ENCODE measurements around the gene UBE2G2.
A peak's percentile ranks its signal among the peaks of the same experiment; 100 is the strongest.

The UBE2G2 gene

DNA sequence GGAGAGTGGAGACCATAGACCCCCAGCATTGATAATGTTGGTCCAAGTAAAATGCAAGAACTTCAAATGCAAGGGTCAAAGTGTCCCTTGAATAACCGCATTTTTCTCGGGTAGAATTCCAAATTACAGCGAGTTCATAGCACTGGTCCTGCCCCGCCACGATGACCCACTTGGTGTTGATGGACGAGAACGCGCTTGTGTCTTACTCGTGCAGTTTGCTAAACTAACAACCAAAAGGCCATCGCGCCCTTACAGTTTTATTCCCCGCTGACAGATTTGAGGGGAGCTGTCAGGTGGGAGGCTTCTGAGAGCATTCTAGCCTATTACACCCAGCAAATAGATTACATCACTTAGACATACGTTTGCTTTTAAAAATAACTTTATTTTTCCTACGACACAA, 72.9 kb downstream of the UBE2G2 start:
- DNase-seq (no peak), ATAC-seq (no peak)
- H3K4me3 Mint-ChIP-seq = no peak overlapping the region
- H3K9me3 Mint-ChIP-seq = no peaks in the 10 kb centered on the region
- H3K4me1 Mint-ChIP-seq = peaks cover 7% of the 10 kb centered on the region
- no peak overlapping the region for H3K27ac Mint-ChIP-seq
- peaks cover 37% of the 10 kb centered on the region for H3K27me3 Mint-ChIP-seq

DNA sequence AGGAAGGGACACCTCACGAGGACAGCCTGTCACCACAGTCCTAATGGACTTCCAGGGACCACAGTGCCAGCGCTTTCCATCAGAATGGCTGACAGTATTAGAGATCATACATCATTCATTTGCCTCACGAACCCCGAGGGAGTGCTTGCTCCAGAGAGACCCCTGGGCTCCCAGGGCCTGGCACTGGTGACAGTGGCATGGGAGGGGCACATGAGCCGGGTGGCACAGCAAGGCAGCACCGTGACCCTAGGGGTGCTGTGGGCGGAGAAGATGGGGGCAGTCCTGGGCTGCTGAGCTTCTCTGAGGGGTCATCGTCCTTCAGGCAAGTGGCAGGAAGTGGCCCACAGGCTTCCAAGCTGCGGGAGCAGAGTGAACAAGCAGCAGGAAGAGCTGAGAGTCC, 73.9 kb downstream of the UBE2G2 start:
- peaks cover 46% of the 10 kb centered on the region for H3K27me3 Mint-ChIP-seq

DNA sequence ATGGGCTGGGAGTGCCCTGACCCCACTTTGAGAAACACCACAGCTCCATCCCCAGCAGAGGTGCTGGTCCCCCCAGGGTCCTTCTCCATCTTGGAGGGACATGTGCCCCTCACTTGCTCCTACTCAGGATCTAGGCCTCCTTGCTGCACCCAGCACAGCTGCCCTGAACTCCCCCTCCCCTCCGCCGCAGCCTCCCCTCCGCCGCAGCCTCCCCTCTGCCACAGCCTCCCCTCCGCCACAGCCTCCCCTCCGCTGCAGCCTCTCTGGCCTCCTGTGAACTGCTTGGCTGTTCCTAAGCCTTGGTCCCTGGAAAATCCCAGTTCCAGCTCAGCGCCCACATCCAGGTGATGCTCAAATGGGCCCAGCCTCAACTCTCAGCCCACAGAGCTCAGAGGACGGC, 74.3 kb downstream of the UBE2G2 start:
- Mint-ChIP-seq H3K27ac (peak overlapping the region in 1 of 2 donors; percentile 37), H3K27me3 (peaks cover 50% of the 10 kb centered on the region), H3K4me1 (peaks cover 17% of the 10 kb centered on the region), H3K4me3 (no peak overlapping the region), H3K9me3 (no peaks in the 10 kb centered on the region)
- ATAC-seq (no peak), DNase-seq (no peak)

More for the DNA sequence above, 73.9 kb downstream of the UBE2G2 start:
- no peak for ATAC-seq
- Mint-ChIP-seq H3K4me3 (no peak overlapping the region), H3K9me3 (no peaks in the 10 kb centered on the region), H3K27ac (peak overlapping the region in 1 of 2 donors; percentile 37), H3K4me1 (peaks cover 17% of the 10 kb centered on the region)
- no peak for DNase-seq

DNA sequence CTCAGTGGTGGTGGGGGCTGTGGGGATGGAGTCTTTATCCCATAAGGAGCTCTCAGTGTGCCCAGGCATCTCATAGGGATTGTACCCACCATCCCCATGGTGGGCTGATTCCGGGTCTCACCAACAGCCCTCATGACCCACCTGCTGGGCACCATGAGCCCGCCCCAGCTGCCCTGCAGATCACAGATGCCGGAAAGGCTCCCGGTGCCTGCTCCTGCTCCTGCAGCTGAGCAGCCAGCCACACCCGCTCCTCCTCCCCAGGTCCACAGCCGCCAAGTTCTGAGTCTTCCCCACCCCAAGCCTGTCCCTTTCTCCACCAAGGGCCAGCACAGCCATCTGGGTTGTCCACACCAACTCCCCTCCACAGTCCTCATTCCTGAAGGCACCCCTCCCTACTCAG, 74.8 kb downstream of the UBE2G2 start:
- Mint-ChIP-seq H3K9me3 (no peaks in the 10 kb centered on the region), H3K27ac (no peak overlapping the region), H3K27me3 (peaks cover 50% of the 10 kb centered on the region), H3K4me3 (no peak overlapping the region), H3K4me1 (peaks cover 17% of the 10 kb centered on the region)
- ATAC-seq (no peak), DNase-seq (no peak)

DNA sequence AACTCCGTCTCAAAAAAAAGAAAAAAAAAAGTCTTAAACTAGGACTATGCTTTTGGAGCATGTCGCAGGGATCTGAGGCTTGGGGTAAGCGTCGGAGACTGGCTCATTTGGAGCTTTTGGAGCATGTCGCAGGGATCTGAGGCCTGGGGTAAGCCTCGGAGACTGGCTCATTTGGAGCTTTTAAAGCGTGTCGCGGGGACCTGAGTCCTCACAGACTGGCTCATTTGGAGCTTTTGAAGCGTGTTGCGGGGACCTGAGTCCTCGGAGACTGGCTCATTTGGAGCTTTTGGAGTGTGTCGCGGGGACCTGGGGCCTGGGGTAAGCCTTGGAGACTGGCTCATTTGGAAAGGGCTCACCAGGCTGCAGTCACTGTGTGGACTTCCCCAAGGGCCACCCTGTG, 76.7 kb downstream of the UBE2G2 start:
- H3K27ac Mint-ChIP-seq = no peak overlapping the region
- H3K4me1 Mint-ChIP-seq = peaks cover 17% of the 10 kb centered on the region
- no peaks in the 10 kb centered on the region for H3K9me3 Mint-ChIP-seq
- DNase-seq (no peak), ATAC-seq (no peak)
- no peak overlapping the region for H3K4me3 Mint-ChIP-seq
- peaks cover 55% of the 10 kb centered on the region for H3K27me3 Mint-ChIP-seq

DNA sequence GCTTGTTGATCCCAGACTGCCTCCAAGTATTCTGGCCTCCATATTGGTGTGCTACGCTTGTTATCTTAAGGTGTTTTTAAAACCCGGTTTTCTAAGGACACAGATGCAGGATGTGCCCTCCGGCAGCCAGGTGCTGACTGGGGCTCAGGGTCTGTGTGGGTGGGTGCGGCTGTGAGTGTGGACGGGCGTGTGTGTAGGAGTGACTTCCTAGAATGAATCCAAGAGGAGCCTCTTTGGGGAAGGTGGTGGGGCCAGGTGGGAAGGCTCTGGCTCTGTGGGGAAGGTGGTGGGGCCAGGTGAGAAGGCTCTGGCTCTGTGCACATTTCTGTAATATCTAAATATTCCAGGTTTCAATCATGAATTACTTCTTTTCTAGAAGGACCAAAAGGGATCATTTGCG, 77.4 kb downstream of the UBE2G2 start:
- no peak overlapping the region for H3K27ac Mint-ChIP-seq
- no peaks in the 10 kb centered on the region for H3K9me3 Mint-ChIP-seq
- peaks cover 60% of the 10 kb centered on the region for H3K27me3 Mint-ChIP-seq
- ATAC-seq (no peak), DNase-seq (no peak)
- peak overlapping the region; percentile 11 to 20 for H3K4me3 Mint-ChIP-seq
- H3K4me1 Mint-ChIP-seq = peaks cover 17% of the 10 kb centered on the region

DNA sequence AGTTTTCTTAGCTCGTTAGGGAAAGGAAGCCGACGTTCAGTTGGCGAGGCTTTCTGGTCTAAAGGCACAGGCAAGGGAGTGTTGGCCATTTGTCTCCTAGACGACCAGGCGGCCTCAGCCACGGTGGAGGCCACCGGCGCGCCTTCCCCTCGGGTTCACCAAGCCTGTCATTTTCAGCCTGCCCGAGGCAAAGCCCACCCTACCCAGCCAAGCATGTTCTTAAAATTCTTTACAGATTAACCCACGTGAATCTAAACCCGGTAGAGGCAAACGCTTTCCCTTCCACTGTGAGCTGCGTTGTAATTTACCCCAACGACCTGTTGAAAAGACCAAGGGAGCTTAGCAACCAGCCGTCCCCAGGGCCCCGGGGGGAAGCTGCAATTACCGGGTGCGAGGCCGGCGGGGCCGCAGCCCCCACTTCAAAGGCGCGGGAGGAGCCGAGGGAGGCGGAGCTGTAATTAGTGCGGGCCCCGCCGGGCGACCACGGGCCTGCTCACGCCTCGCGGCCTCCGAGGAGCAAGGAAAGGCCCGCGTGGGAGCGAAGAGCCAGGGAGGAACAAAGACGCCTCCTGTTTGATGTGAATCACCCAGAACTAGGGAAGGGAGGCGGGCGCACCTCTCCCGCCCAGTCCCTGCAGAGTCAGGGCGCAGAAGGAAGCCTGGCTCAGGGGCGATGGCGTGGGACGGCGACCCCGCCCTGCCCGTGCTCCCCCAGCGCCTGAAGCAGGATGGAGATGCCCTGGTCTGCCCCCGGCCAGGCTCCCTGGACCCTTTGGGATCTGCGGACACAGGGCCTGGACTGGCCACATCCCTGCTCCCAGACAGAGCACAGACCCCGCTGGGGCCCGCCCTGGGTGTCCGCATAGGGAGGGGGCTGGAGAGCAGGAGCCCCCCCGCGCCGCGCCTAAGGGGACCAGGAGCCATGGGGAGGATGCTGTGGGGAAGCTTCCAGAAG, 78.2 kb downstream of the UBE2G2 start:
- peaks cover 67% of the 10 kb centered on the region for H3K27me3 Mint-ChIP-seq
- no peak overlapping the region for H3K27ac Mint-ChIP-seq
- ATAC-seq = peak; percentile 59
- H3K4me1 Mint-ChIP-seq = peaks cover 17% of the 10 kb centered on the region
- peak overlapping the region; percentile 38 to 62 for H3K4me3 Mint-ChIP-seq
- H3K9me3 Mint-ChIP-seq = no peaks in the 10 kb centered on the region
- DNase-seq = peak in 1 of 2 donors; percentile 21

DNA sequence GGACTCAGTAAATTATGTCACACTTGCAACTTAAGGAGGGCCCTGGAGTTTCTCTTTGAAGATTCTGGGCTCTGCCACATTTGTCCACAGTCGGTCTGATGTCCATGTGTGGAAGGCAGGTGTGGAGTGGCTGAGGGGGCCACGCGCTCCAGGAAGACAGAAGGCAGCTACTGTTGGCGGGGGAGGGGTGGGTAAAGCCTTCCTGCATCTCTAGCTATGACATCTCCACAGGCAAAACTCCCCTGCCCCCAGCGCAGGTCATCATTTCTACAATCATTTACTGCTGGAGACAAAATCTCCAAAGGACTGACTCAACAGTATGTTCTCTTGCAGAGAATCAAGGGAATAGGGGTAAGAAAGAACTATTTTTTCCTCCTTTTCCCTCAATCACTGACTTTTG, 78.9 kb downstream of the UBE2G2 start:
- H3K4me3 Mint-ChIP-seq = no peak overlapping the region
- DNase-seq (no peak), ATAC-seq (no peak)
- peaks cover 71% of the 10 kb centered on the region for H3K27me3 Mint-ChIP-seq
- no peaks in the 10 kb centered on the region for H3K9me3 Mint-ChIP-seq
- no peak overlapping the region for H3K27ac Mint-ChIP-seq
- H3K4me1 Mint-ChIP-seq = peaks cover 17% of the 10 kb centered on the region

DNA sequence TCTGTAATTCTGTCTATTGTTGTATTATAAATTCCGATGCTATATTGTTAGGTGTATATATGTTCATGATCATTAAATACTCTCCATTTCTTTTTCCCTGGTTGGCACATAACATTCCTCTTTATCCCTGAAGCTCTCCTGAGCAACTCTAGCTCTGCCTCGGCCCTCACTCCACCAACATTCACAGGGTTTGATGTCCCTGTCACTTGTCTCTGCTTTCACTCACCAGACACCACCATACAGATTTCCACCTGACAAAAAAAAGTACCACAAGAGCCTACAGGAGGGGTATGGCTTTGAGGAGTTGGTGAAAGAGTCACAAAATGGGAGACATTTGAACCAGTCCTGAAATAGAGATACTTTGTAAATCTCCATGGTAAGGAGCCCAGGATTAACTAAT, 81.5 kb downstream of the UBE2G2 start:
- Mint-ChIP-seq H3K9me3 (peaks cover 0 to 4% of the 10 kb centered on the region in 2 donors), H3K4me1 (peaks cover 19% of the 10 kb centered on the region), H3K4me3 (no peak overlapping the region), H3K27ac (no peak overlapping the region), H3K27me3 (peaks cover 47% of the 10 kb centered on the region)
- ATAC-seq (no peak), DNase-seq (no peak)
